Measurements from ENCODE around the gene SNHG17. TPM values are rescaled to one million over a fixed set of nuclear protein-coding genes. Genes with fewer than 3 reads are reported as not detected.
"Not testable (repeated sequence)": the region's sequence is repeated elsewhere in the genome, so short reads cannot be mapped to it uniquely, and the experiment has no call there.

The SNHG17 gene
- total RNA-seq, result 78.7 and 83.7 TPM in 2 replicates

DNA sequence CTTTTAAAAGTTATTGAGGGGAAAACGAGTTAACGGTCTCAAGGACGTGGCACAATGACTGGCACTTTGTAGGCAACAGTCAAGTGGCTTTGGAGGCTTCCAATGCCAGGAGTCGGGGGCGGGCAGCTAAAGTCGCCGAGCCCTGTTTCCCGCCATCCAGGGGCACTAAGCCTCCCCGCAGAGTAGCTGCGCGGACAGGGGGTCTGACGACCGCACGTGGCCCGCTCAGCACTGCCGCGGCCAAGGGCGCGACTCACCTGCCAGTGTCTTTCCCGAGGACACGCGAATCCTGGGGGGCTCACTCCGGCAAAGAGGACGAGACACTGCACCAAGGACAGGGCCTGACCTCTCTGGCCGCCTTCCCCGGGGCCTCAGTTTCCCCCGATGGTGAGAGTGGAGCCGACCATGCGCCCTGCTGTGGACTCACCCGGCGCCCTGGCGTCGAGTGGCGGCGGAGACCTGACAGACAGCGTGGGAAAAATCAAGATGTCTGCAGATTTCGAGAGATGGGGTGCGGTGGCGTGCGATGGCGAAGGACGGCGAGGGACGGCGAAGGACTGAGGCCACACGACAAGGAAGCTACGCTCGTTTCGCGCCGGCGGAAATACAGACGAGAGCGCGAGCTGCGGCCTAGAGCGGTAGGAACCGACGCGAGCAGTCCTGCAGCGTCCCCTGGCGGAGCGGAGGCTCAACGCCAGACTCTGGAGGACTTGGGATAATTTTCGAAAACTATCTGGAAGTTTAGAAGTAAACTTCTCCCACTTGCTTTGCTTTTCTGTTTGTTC is at the start of gene SNHG17:
TSS of gene SNHG17 (minus strand) at position 559 of the 785 bp plus-strand sequence.
- Mint-ChIP-seq H3K27me3 (ENCODE audit: low read depth) (peaks cover 2% of the 10 kb centered on the region), H3K9me3 (no peaks in the 10 kb centered on the region), H3K4me1 (ENCODE audit: low read depth) (peaks cover 24% of the 10 kb centered on the region), H3K27ac (peak within 1 kb of the TSS; percentile 93), H3K36me3 (ENCODE audit: low read depth) (peaks cover 54% of the 10 kb centered on the region), H3K4me3 (ENCODE audit: low read depth) (peak within 1 kb of the TSS; percentile 90)
- peak; percentile 86 for DNase-seq (ENCODE audit: low spot score)
- intact Hi-C loops (cut with micrococcal nuclease), result loop anchor here (1.0 kb wide), 2 partner anchors 11 to 37 kb away; partner anchors contain the start of gene RALGAPB

DNA sequence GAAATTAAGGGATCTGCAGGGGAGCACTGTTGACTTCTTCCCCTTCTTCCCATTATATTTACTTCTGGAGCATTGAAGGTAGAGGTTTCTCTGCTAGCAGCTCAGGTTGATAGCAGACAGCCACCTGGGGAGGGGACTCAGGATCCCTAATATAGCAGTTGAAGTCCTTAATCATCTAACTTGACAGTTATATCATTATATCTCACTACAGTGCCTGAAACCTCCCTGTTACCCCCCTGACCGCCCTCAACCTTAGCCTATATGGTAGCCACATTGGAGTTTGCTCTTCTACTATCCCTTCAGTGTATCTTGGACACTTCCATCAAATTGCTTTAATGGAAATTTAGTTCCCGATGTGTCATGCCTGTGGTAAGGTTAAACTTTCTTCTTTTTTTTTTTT is 44.5 kb upstream of the SNHG17 start:
- no peak overlapping the region for H3K27ac Mint-ChIP-seq
- DNase-seq (ENCODE audit: low spot score), result no peak
- intact Hi-C loops (cut with micrococcal nuclease), result no loop called here
- H3K27me3 Mint-ChIP-seq (ENCODE audit: low read depth), result no peaks in the 10 kb centered on the region
- H3K4me3 Mint-ChIP-seq (ENCODE audit: low read depth), result no peak overlapping the region
- peaks cover 13% of the 10 kb centered on the region for H3K4me1 Mint-ChIP-seq (ENCODE audit: low read depth)
- peaks cover 16% of the 10 kb centered on the region for H3K36me3 Mint-ChIP-seq (ENCODE audit: low read depth)
- no peaks in the 10 kb centered on the region for H3K9me3 Mint-ChIP-seq

DNA sequence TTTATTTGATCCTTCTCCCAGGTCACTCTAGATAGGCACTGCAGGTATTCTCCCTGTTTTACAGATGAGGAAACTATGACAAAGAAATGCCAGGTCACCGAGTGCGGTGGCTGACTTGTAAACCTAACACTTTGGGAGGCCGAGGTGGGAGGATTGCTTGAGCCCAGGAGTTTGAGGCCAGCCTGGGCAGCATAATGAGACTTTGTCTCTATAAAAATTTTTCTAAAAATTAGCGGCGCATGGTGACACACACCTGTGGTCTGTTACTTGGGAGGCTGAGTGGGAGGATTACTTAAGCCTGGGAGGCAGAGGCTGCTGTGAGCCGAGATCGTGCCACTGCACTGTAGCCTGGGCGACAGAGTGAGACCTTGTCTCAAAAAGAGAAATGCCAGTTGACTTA is 42.6 kb upstream of the SNHG17 start:
- no peaks in the 10 kb centered on the region for H3K9me3 Mint-ChIP-seq
- H3K36me3 Mint-ChIP-seq (ENCODE audit: low read depth), result peaks cover 22% of the 10 kb centered on the region
- DNase-seq (ENCODE audit: low spot score), result no peak
- no peaks in the 10 kb centered on the region for H3K27me3 Mint-ChIP-seq (ENCODE audit: low read depth)
- no peak overlapping the region for H3K4me3 Mint-ChIP-seq (ENCODE audit: low read depth)
- intact Hi-C loops (cut with micrococcal nuclease), result no loop called here
- H3K27ac Mint-ChIP-seq, result no peak overlapping the region
- H3K4me1 Mint-ChIP-seq (ENCODE audit: low read depth), result peaks cover 24% of the 10 kb centered on the region

DNA sequence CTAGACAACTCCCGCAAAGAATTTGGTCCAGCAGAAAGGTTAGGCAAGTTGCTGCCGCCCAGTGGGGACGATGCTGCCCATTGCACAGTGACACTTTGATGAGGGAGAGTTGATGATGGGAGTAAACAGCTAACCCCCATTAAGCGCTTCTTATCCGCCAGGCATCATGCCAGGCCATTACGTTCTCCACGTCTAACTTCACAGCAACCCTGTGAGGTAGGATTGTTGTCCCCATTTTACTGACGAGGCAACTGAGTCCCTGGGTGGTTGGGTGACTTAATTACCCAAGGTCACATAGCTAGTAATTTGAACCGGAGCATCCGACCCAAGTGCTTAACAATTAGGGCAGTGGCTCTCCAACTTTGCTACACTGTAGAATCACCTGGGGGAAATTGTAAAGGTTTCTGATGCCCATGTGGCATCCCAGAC is 38.3 kb upstream of the SNHG17 start:
- H3K27ac Mint-ChIP-seq, result peak overlapping the region; percentile 36
- H3K9me3 Mint-ChIP-seq, result no peaks in the 10 kb centered on the region
- intact Hi-C loops (cut with micrococcal nuclease), result no loop called here
- H3K4me3 Mint-ChIP-seq (ENCODE audit: low read depth), result peak overlapping the region; percentile 84
- peaks cover 14% of the 10 kb centered on the region for H3K36me3 Mint-ChIP-seq (ENCODE audit: low read depth)
- DNase-seq (ENCODE audit: low spot score), result no peak
- peaks cover 24% of the 10 kb centered on the region for H3K4me1 Mint-ChIP-seq (ENCODE audit: low read depth)
- H3K27me3 Mint-ChIP-seq (ENCODE audit: low read depth), result peaks cover 5% of the 10 kb centered on the region

DNA sequence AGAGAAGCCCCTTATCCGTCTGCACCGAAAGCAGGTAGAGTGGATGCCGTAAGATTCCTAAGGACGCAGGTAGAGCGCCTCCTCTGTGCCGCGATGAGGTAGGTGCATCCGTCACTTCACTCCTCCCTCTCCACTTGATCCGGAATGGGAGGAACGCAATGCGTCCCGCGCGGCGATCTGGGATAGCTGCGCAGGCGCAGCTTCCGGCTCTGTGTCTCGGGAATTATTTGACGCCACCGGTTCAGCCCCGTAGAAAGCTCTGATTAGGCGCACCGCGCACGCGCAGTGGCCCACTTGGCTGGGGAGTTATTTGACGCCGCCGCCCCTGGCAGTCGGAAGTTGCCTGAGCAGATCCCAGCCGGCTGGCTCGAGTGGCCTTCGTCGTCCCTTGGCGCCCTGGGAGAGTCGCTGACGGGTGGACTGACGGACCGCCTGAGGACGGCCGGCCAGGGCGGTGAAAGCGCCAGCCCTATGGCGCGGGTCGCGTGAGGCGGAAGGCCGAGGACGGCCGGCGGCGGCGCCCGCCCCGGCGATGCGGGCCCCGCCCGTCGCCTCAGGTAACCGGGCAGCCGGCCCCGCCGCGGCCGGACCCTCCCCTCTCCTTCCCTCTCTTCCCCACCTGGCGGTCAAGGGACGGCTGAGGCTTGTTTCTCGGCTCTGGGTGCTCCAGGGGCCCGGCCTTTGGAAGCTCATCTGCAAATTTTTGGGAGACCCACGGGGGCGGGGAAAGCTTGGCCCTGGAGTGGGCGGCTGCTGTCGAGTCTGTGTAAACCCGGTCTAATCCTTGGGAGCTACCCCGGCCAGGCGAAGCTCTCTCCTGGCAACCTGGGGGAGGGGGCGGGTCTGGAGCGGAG is 37.6 kb upstream of the SNHG17 start, which contains the start of gene RALGAPB:
TSS of gene RALGAPB (plus strand) at position 331 of the 854 bp plus-strand sequence. CDS start 15,590 bp downstream, outside the sequence.
- Mint-ChIP-seq H3K9me3 (no peaks in the 10 kb centered on the region), H3K36me3 (ENCODE audit: low read depth) (peaks cover 14% of the 10 kb centered on the region), H3K4me1 (ENCODE audit: low read depth) (peaks cover 24% of the 10 kb centered on the region), H3K27ac (peak within 1 kb of the TSS; percentile 67), H3K4me3 (ENCODE audit: low read depth) (peak within 1 kb of the TSS; percentile 84), H3K27me3 (ENCODE audit: low read depth) (peaks cover 5% of the 10 kb centered on the region)
- intact Hi-C loops (cut with micrococcal nuclease), result loop anchor here (1.0 kb wide), 2 partner anchors 26 to 37 kb away; partner anchors contain the start of gene SNHG17
- DNase-seq (ENCODE audit: low spot score), result peak; percentile 98

DNA sequence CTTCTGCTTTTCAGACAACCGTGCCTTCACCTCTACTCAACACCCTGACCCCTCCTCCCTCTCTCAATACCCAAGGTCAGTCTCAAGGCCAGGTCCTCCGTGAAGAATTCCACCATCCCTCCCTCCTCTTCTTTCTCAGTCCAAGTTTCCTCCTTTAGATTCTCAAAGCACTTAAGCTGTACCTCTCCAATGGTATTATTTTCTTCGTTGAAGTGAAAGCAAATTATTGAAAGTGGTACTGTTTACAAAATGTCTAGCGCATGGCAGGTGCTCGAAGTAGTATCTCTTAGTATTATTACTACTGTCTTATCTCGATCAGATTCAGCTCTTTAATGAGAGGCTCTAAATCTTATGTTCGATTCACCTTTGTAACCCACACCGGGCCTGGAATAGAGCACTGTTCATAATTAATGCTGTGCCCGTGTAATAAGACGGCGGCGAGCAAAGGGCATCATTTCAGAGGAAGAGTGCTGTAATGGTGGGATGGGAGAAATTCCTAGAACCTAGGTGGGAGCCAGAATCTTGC is 36.9 kb upstream of the SNHG17 start:
- H3K36me3 Mint-ChIP-seq (ENCODE audit: low read depth), result peaks cover 14% of the 10 kb centered on the region
- H3K4me1 Mint-ChIP-seq (ENCODE audit: low read depth), result peaks cover 24% of the 10 kb centered on the region
- intact Hi-C loops (cut with micrococcal nuclease), result loop anchor here (1.0 kb wide), 2 partner anchors 26 to 37 kb away; partner anchors contain the start of gene SNHG17
- peak overlapping the region; percentile 67 for H3K27ac Mint-ChIP-seq
- no peak for DNase-seq (ENCODE audit: low spot score)
- H3K9me3 Mint-ChIP-seq, result no peaks in the 10 kb centered on the region
- peaks cover 5% of the 10 kb centered on the region for H3K27me3 Mint-ChIP-seq (ENCODE audit: low read depth)
- peak overlapping the region; percentile 78 for H3K4me3 Mint-ChIP-seq (ENCODE audit: low read depth)

DNA sequence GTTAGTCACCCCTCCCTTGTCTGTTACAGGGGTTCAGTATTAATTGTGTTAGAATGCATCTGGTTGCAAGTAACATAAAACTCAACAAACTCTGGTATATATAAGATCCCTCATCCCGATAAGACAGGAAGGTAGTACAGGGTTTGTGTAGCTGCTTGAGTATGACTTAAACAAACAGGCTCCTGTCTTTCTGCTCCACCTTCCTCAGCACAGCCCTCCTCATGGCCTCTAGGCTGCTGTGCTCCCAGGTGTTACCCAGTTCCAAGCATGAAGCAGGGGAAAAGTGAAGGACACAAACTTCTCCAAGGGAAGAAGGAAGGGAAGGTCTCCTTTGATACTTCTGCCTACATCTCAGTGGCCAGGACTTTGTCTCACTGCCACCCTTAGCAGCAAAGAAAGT is 36.1 kb upstream of the SNHG17 start:
- Mint-ChIP-seq H3K27ac (no peak overlapping the region), H3K4me1 (ENCODE audit: low read depth) (peaks cover 24% of the 10 kb centered on the region), H3K4me3 (ENCODE audit: low read depth) (no peak overlapping the region), H3K36me3 (ENCODE audit: low read depth) (peaks cover 14% of the 10 kb centered on the region), H3K27me3 (ENCODE audit: low read depth) (peaks cover 5% of the 10 kb centered on the region), H3K9me3 (no peaks in the 10 kb centered on the region)
- intact Hi-C loops (cut with micrococcal nuclease), result no loop called here
- DNase-seq (ENCODE audit: low spot score), result no peak

DNA sequence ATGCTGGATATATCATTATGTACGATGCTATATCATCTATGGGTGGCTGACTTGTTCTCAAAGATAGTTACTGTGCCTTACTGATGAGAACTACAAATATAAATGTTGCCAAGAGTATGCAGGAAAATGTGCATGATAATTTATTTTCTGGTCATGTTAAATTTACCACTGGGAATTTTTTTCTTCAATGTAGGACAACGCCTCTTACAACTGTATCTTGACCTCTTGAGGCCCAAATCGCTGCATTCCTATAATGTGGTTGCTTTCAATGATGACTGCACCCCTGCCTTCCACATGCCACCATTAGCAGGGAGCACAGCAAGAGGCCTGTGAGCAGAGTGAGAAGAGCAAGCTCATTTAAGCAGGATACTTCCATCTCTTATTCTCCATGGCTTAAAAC is 31.9 kb upstream of the SNHG17 start:
- DNase-seq (ENCODE audit: low spot score), result no peak
- Mint-ChIP-seq H3K4me1 (ENCODE audit: low read depth) (peaks cover 4% of the 10 kb centered on the region), H3K4me3 (ENCODE audit: low read depth) (no peak overlapping the region), H3K36me3 (ENCODE audit: low read depth) (no peaks in the 10 kb centered on the region), H3K27ac (no peak overlapping the region), H3K9me3 (no peaks in the 10 kb centered on the region), H3K27me3 (ENCODE audit: low read depth) (peaks cover 5% of the 10 kb centered on the region)
- intact Hi-C loops (cut with micrococcal nuclease), result no loop called here

DNA sequence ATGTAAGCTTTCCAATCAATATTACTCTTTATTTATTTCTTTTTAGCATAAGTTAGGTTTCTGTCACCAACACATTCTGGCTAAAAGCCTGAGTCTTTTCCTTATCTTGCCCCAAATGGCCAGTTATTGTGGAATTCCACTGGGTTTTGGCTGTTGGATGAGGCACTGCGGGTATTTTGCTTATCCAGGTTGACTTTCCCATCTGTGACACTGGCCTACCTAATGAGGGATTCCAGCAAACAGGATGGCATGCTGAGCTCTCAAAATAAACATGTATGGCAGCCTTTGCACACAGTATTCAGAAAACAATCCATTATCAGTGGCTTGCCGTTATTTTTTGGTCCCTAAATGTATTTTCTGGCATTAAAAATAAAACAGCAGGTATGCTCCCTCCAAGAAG is 31.0 kb upstream of the SNHG17 start:
- H3K4me3 Mint-ChIP-seq (ENCODE audit: low read depth), result no peak overlapping the region
- intact Hi-C loops (cut with micrococcal nuclease), result no loop called here
- no peaks in the 10 kb centered on the region for H3K4me1 Mint-ChIP-seq (ENCODE audit: low read depth)
- H3K9me3 Mint-ChIP-seq, result no peaks in the 10 kb centered on the region
- H3K27me3 Mint-ChIP-seq (ENCODE audit: low read depth), result peaks cover 5% of the 10 kb centered on the region
- no peaks in the 10 kb centered on the region for H3K36me3 Mint-ChIP-seq (ENCODE audit: low read depth)
- H3K27ac Mint-ChIP-seq, result no peak overlapping the region
- DNase-seq (ENCODE audit: low spot score), result no peak

DNA sequence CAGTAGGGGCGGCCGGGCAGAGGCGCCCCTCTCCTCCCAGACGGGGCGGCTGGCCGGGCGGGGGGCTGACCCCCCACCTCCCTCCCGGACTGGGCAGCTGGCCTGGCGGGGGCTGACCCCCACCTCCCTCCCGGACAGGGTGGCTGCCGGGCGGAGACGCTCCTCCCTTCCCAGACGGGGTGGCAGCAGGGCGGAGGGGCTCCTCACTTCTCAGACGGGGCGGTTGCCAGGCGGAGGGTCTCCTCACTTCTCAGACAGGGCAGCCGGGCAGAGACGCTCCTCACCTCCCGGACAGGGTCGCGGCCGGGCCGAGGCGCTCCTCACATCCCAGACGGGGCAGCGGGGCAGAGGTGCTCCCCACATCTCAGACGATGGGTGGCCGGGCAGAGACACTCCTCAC is 26.4 kb upstream of the SNHG17 start:
- H3K27me3 Mint-ChIP-seq (ENCODE audit: low read depth); intact Hi-C loops (cut with micrococcal nuclease); H3K27ac Mint-ChIP-seq; H3K36me3 Mint-ChIP-seq (ENCODE audit: low read depth); H3K4me1 Mint-ChIP-seq (ENCODE audit: low read depth); H3K4me3 Mint-ChIP-seq (ENCODE audit: low read depth); DNase-seq (ENCODE audit: low spot score); H3K9me3 Mint-ChIP-seq: not testable (repeated sequence)

DNA sequence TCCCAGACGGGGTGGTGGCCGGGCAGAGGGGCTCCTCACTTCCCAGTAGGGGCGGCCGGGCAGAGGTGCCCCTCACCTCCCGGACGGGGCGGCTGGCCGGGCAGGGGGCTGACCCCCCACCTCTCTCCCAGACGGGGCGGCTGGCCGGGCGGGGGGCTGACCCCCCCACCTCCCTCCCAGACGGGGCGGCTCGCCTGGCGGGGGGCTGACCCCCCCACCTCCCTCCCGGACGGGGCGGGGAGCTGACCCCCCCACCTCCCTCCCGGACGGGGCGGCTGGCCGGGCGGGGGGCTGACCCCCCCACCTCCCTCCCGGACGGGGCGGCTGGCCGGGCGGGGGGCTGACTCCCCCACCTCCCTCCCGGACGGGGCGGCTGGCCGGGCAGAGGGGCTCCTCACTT is 26.0 kb upstream of the SNHG17 start:
- H3K9me3 Mint-ChIP-seq; intact Hi-C loops (cut with micrococcal nuclease); H3K27ac Mint-ChIP-seq; H3K36me3 Mint-ChIP-seq (ENCODE audit: low read depth); H3K4me1 Mint-ChIP-seq (ENCODE audit: low read depth); H3K27me3 Mint-ChIP-seq (ENCODE audit: low read depth); DNase-seq (ENCODE audit: low spot score); H3K4me3 Mint-ChIP-seq (ENCODE audit: low read depth): not testable (repeated sequence)

DNA sequence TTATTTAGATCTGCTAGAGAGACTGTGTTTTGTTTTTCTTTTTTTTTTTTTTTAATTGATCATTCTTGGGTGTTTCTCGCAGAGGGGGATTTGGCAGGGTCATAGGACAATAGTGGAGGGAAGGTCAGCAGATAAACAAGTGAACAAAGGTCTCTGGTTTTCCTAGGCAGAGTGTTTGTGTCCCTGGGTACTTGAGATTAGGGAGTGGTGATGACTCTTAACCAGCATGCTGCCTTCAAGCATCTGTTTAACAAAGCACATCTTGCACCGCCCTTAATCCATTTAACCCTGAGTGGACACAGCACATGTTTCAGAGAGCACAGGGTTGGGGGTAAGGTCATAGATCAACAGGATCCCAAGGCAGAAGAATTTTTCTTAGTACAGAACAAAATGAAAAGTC is 25.5 kb upstream of the SNHG17 start:
- H3K27ac Mint-ChIP-seq, result not testable (repeated sequence)

More for the DNA sequence above, 25.5 kb upstream of the SNHG17 start:
- H3K27me3 Mint-ChIP-seq (ENCODE audit: low read depth); H3K36me3 Mint-ChIP-seq (ENCODE audit: low read depth); H3K9me3 Mint-ChIP-seq; intact Hi-C loops (cut with micrococcal nuclease); H3K4me1 Mint-ChIP-seq (ENCODE audit: low read depth); DNase-seq (ENCODE audit: low spot score); H3K4me3 Mint-ChIP-seq (ENCODE audit: low read depth): not testable (repeated sequence)

Measured in activated T-helper 2 cell treated with anti-CD3 and anti-CD28 coated beads, Interferon-gamma antibody, Interleukin-2, Interleukin-4, amounts not matched to agents 10 μg/mL and 5 μg/mL and 100 μg/mL, durations not matched to agents 14 hours and 24 hours and 36 hours (primary cell).